GM20431 (cell line): ENCODE data around the gene UBE2H.
"Not testable (repeated sequence)": the region's sequence is repeated elsewhere in the genome, so short reads cannot be mapped to it uniquely, and the experiment has no call there.

Experiments
- in situ Hi-C: fragments of 300-500 bp; cut with MseI, MboI; formaldehyde crosslinking; loops from one replicate; pipeline ENCODE4 v1.15.0; 2020; ENCODE audit warnings: low sequenced_read_pairs; ENCODE audit not compliant: unreplicated experiment

UBE2H gene

GRCh38 chr7:129883151-129883550 lies 69.6 kb downstream of the UBE2H start:
- in situ Hi-C loops: no loop called here

DNA sequence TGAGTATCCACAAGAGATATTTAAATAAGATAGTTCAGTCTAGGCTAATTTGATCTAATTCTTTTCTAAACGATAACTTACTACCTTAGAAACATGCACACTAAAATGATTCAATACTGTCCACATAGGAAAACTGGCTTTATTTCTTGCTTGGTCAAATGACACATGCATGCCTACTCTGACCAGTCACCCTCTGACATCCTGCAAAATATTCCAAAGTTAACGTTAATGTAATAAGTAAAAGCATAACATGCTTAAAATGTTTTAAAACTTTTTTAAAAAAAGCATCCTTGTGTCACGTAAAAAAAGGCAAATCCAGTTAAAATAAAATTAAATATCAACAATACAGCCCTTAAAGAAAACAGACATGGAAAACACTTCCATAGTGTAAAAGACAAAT lies 70.2 kb downstream of the UBE2H start:
- in situ Hi-C loops: no loop called here

- in situ Hi-C loops: no loop called here
Measured at GRCh38 chr7:129877146-129877792, 75.5 kb downstream of the UBE2H start.

DNA sequence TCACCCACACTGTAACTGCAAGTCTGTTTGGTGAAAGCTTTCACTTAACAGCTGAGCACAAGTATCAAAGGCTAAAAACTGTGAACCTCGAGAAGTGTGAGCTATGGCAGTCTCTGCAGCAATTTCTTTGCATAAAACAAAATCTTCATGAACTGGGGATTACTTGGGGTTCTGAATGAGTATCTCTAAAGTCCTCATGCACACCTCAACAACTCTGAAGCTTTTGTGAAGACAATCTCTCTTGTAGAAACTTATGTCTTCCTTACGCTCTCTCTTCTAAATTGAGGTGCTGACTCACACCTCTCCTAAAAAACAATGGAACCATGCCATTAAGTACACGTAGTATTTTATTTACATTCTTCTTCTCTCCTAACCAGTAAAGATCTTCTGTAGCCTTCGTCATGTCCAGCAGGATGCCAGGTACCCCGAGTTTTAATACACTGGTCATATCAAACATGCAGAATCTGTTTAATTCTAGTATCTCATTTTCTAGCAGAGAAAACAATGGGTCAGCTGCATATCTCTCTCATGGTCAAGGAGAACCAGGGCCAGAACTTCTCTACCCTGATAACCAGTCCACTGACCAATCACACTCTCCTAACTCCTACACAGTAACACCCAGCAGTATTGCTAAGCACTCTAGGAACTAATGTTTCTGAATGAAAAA lies 76.9 kb downstream of the UBE2H start:
- in situ Hi-C loops: no loop called here

DNA sequence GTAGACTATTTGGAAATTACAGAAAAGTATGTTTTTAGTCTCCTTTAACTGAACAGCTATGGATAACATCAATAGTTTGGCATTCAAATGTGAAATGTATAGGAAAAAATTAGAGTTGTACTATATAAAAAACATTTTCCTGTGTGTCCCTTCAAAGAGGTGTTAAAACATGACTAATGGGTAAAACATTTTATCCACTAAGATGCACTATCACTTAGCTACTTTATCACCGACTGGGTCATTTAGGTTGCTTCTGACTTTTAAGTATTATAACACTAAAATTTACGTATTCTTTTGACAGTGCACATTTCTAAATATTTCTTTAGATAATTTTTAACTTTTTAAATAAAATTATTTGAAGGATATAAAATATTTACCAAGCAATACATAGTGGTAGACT lies 77.6 kb downstream of the UBE2H start:
- in situ Hi-C loops: no loop called here

DNA sequence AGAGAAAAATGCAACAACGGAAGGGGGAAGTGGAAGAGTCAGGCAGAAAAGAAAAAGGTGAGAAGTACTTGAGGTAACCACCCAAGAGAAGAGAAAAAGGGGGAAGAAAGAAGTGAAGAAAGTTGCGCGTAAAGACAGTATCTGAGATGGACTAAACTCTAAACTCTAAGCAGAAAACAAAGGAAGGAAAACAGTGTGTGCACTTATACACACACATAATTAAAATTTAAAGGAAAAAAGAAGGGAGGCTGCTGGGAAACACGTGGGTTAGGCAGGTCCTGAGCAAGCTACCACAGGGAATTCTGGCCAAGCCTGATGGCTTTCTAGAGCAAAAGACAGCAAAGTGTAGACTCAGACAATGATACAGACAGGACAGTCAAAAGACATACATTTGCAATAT lies 78.0 kb downstream of the UBE2H start:
- in situ Hi-C loops: no loop called here

DNA sequence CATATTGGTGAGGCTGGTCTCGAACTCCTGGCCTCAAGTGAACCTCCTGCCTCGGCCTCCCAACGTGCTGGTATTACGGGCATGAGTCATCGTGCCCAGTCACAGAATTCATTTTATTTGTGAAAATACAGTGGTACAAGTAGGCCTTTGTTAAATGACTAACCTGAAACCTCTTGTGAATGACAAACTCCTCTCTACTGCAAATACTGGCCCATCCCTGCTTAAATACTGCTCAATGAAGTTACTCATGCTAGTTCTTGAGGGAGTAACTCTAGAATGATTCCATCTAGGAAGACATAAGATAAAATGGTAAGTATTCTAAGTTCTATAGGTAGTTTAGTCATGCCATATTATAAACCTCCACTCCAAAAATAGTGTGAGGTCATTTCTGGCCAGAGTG lies 80.7 kb downstream of the UBE2H start:
- in situ Hi-C loops: no loop called here

DNA sequence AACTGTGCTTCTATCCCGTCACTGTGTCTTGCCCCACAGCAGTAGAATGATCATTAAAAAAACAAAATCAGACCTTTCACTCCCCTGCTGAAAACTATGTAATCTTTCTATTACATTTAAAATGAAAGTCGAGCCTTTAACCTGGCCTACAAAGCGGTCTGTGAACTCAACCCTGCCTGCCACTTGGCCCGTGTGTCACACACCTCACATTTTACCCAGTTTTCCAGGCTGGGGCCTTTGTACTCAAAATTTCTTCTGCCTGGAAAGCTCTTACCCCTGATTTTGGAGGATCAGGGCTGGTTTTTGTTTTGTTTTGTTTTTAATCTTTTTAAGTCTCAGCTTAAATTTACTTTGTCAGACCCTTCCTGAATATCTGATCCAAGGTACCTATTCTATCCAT lies 82.1 kb downstream of the UBE2H start:
- in situ Hi-C loops: no loop called here

DNA sequence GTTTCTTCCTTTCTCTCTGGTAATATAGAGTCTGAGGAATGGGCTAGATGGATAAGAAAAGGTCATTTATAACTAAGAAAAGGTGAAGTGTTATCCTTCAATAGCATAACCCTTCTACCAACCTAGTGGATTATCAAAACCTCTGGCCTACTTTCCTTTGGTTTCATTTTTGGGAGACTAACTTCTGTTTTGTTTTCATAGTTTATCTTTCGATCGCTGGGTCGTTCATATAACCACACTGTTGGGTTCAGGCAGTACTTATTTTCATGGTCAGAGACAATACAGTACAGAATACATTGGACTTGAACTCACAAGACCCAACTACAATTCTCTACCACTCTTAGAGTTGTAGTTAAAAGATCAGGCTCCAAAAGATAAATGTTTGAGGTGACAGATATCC lies 86.5 kb downstream of the UBE2H start:
- in situ Hi-C loops: no loop called here

- in situ Hi-C loops: no loop called here
Measured at GRCh38 chr7:129865925-129866201, 86.9 kb downstream of the UBE2H start.

DNA sequence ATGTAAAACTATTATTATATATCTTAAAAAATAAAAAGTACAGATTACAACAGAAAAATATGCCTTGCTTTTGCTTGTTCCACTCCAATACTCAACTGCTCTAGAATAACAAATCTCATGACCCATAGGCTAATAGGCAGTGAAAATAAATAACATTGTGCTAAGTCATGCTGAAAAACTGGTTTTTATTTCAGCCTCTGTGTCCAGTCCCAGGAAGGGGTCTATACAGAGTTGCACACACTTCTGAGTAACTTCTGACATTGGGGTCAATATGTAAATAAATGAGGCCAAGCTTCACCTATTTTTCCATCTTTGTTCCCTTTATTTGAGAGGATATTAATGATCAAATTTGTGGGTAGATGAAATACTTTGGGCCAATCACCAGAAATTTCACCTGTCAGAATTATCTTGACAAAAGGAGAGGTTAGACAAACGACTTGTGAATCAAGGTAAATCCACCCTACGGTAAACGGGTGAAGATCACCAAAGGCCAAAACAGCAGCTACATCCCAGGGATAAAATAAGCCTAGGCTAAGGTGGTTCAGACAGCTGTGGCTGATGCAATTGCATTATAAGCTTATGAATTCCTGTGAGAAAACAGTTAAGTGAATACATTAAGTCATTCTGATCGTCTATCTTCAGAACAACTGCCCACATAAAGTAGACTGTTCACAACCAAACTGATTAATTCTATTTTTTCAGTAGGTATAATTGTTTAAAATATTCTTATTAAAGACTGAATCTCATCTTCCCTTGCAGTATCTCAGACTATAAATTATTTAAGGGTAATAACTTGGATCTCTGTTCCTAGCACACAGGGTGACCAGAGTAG lies 87.5 kb downstream of the UBE2H start:
- in situ Hi-C loops: no loop called here

GRCh38 chr7:129864676-129865075 lies 88.1 kb downstream of the UBE2H start:
- in situ Hi-C loops: not testable (repeated sequence)

- in situ Hi-C loops: no loop called here
Measured at GRCh38 chr7:129864042-129864441, 88.7 kb downstream of the UBE2H start.

GRCh38 chr7:129862682-129863081 lies 90.1 kb downstream of the UBE2H start:
- in situ Hi-C loops: no loop called here

DNA sequence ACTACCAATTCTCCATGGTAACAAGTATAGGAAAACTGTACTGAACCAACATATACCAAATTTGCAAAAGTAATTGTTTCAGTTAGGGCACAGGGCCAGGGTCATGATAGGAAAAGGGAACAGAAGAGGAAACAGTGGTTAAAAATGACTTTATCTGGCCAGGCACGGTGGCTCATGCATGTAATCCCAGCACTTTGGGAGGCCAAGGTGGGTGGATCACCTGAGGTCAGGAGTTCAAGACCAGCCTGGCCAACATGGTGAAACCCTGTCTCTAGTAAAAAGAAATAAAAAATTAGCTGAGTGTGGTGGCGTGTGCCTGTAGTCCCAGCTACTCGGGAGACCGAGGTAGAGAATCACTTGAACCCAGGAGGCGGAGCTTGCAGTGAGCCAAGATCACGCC lies 92.0 kb downstream of the UBE2H start:
- in situ Hi-C loops: not testable (repeated sequence)

GRCh38 chr7:129859183-129859582 lies 93.6 kb downstream of the UBE2H start:
- in situ Hi-C loops: no loop called here

GRCh38 chr7:129858490-129858889 lies 94.3 kb downstream of the UBE2H start:
- in situ Hi-C loops: no loop called here

- in situ Hi-C loops: no loop called here
Measured at GRCh38 chr7:129857313-129857712, 95.4 kb downstream of the UBE2H start.

DNA sequence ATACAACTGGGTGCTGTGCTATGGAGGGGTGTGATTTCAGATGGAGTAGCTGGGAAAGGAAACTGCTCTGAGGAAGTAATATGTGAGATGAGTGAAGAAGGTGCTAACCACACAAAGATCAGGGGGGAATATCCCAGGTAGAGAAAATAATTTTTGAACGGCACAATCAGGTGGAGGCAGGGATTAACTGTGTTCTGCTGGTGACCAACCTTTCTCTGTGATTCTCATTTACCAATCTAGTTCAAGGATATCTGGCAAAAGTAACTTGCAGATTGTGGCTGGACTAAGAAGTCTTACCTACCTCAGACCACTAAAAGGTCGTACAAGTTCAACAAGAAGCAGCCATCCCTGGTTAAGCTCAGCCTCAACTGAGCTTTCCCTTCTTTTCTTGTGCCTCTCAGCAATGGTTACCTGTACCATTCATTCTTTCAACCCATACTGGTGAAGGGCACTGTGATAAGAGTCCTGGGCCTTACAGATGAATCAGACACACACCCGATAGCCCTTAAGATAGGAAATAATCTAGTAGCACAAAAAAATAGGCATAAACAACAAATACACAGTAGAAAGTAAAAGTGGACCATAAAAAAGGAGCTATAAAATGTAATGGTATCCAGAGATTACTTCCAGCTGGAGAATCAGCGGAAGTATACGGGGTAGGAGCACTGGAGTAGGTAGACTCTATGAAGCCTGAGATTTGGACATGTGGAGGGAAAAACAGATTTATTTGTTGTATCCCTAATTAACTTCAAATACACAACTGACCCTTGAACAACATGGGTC lies 96.6 kb downstream of the UBE2H start:
- in situ Hi-C loops: no loop called here

- in situ Hi-C loops: no loop called here
Measured at GRCh38 chr7:129855234-129855673, 97.5 kb downstream of the UBE2H start.

GRCh38 chr7:129854401-129854800 lies 98.4 kb downstream of the UBE2H start:
- in situ Hi-C loops: no loop called here
